Mesothelial cell of epicardium (in vitro differentiated cells): Measurements from ENCODE around the gene MAGEA1. TPM values are rescaled to one million over a fixed set of nuclear protein-coding genes. Genes with fewer than 3 reads are reported as not detected.
"Not testable (repeated sequence)": the region's sequence is repeated elsewhere in the genome, so short reads cannot be mapped to it uniquely, and the experiment has no call there.

Experiments used
- DNase-seq, 2 experiments: peaks; one replicate each; pipeline ENCODE4 v3.0.0; 2021; ENCODE audit warnings: low spot score in 2 of 2; ENCODE audit not compliant: unreplicated experiment in 2 of 2
- H3K27ac Mint-ChIP-seq: 2 replicates; pipeline ENCODE4 v1.8.0; 2021; ENCODE audit warnings: mixed read lengths
- H3K27me3 Mint-ChIP-seq: 2 replicates; pipeline ENCODE4 v1.8.0; 2021; ENCODE audit warnings: low read depth, mixed read lengths
- H3K36me3 Mint-ChIP-seq: 2 replicates; pipeline ENCODE4 v1.8.0; 2021; ENCODE audit warnings: mixed read lengths
- H3K4me1 Mint-ChIP-seq: 2 replicates; pipeline ENCODE4 v1.8.0; 2021; ENCODE audit warnings: mixed read lengths
- H3K4me3 Mint-ChIP-seq: 2 replicates; pipeline ENCODE4 v1.8.0; 2021; ENCODE audit warnings: mild to moderate bottlenecking, moderate library complexity, mixed read lengths
- H3K9me3 Mint-ChIP-seq: 2 replicates; pipeline ENCODE4 v1.8.0; 2021; ENCODE audit warnings: mixed read lengths
- CTCF ChIP-seq: fragments of 200-600 bp; sonication (generic); IDR thresholded peaks from one replicate; pipeline ENCODE4 v1.5.0; 2021; ENCODE audit warnings: antibody characterized with exemption; ENCODE audit not compliant: unreplicated experiment
- total RNA-seq: library from RNA; stranded (reverse); gene quantifications from 3 replicates; pipeline ENCODE4 v1.2.1, GENCODE V29; 2021

The MAGEA1 gene
- not detected in 3 replicates for total RNA-seq

DNA sequence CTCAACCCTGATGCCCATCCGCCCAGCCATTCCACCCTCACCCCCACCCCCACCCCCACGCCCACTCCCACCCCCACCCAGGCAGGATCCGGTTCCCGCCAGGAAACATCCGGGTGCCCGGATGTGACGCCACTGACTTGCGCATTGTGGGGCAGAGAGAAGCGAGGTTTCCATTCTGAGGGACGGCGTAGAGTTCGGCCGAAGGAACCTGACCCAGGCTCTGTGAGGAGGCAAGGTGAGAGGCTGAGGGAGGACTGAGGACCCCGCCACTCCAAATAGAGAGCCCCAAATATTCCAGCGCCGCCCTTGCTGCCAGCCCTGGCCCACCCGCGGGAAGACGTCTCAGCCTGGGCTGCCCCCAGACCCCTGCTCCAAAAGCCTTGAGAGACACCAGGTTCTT is at the start of gene MAGEA1:
Gene MAGEA1, plus strand, starts transcription at position 154 of the 400 bp plus-strand sequence. CDS start 3,106 bp downstream, outside the sequence.
- Mint-ChIP-seq H3K36me3 (no peaks in the 10 kb centered on the region), H3K9me3 (peaks cover 7% of the 10 kb centered on the region)

GRCh38 chrX:153132924-153133323 is 46.2 kb upstream of the MAGEA1 start:
- not testable (repeated sequence) for H3K27ac Mint-ChIP-seq, H3K4me3 Mint-ChIP-seq, H3K9me3 Mint-ChIP-seq, H3K4me1 Mint-ChIP-seq, H3K27me3 Mint-ChIP-seq, H3K36me3 Mint-ChIP-seq, DNase-seq

More for the DNA sequence above, at the start of gene MAGEA1:
- H3K4me3 Mint-ChIP-seq: no peak within 1 kb of the TSS
- H3K27me3 Mint-ChIP-seq: peaks cover 18% of the 10 kb centered on the region
- H3K27ac Mint-ChIP-seq: no peak within 1 kb of the TSS
- DNase-seq: no peak
- H3K4me1 Mint-ChIP-seq: no peaks in the 10 kb centered on the region
- TF ChIP-seq CTCF: no peak

- not testable (repeated sequence) for H3K27me3 Mint-ChIP-seq
These were observed 40.0 kb upstream of the MAGEA1 start for GRCh38 chrX:153139074-153139473.

DNA sequence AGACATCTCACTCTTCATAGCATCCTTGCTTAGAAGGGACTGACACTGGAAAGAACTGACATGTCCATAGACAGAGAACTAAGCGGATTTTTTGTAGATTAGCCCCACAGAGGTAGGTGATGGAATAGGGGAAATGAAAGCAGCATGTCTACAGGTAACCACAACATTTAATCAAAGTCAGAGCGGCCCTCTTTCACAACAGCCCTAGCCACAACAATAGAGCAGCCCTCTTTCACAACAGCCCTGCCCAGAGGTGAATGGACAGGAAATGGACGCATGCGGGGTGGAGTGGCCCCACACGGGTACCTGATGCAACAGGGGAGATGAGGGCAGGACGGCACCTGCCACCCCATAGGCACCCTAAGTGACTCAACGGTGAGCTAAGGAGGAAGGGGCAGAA is 32.8 kb upstream of the MAGEA1 start:
- not testable (repeated sequence) for H3K9me3 Mint-ChIP-seq, H3K27me3 Mint-ChIP-seq, H3K36me3 Mint-ChIP-seq, H3K27ac Mint-ChIP-seq, H3K4me1 Mint-ChIP-seq, H3K4me3 Mint-ChIP-seq, DNase-seq

More at GRCh38 chrX:153139074-153139473, 40.0 kb upstream of the MAGEA1 start:
- H3K4me3 Mint-ChIP-seq, H3K27ac Mint-ChIP-seq, H3K4me1 Mint-ChIP-seq, H3K9me3 Mint-ChIP-seq, H3K36me3 Mint-ChIP-seq, DNase-seq: not testable (repeated sequence)

DNA sequence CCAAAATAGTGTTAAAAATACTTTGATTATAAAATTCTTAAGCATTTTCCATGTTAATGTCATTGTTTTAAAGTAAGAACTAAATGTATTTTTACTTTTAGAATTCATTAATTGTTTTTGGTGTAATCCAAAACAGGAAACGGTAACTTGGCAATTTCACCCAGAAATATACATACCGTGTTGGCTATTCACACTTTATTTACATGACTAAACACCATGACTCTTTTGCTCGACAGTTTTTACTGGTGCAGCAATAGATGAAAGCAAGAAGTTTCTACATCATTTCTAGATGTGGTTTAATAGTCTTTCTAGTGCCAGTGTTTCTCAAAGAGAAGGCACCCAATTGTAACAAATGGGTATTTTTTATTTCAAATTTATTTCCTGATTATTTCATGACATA is 25.6 kb upstream of the MAGEA1 start:
- peaks cover 8% of the 10 kb centered on the region for H3K9me3 Mint-ChIP-seq
- no peaks in the 10 kb centered on the region for H3K36me3 Mint-ChIP-seq
- no peak for DNase-seq
- H3K27me3 Mint-ChIP-seq: peaks cover 9% of the 10 kb centered on the region
- no peak overlapping the region for H3K27ac Mint-ChIP-seq
- no peaks in the 10 kb centered on the region for H3K4me1 Mint-ChIP-seq
- no peak overlapping the region for H3K4me3 Mint-ChIP-seq
- TF ChIP-seq CTCF: no peak

- peaks cover 19% of the 10 kb centered on the region for H3K9me3 Mint-ChIP-seq
- no peak for DNase-seq
- H3K4me3 Mint-ChIP-seq: no peak overlapping the region
- H3K27ac Mint-ChIP-seq: no peak overlapping the region
- peaks cover 9% of the 10 kb centered on the region for H3K27me3 Mint-ChIP-seq
- no peaks in the 10 kb centered on the region for H3K36me3 Mint-ChIP-seq
- TF ChIP-seq CTCF: no peak
- H3K4me1 Mint-ChIP-seq: no peaks in the 10 kb centered on the region
These were observed 21.6 kb upstream of the MAGEA1 start for GRCh38 chrX:153157450-153157849.

- no peak overlapping the region for H3K27ac Mint-ChIP-seq
- DNase-seq: no peak
- peaks cover 9% of the 10 kb centered on the region for H3K27me3 Mint-ChIP-seq
- no peaks in the 10 kb centered on the region for H3K4me1 Mint-ChIP-seq
- no peak for TF ChIP-seq CTCF
- H3K9me3 Mint-ChIP-seq: peaks cover 19% of the 10 kb centered on the region
- no peaks in the 10 kb centered on the region for H3K36me3 Mint-ChIP-seq
- H3K4me3 Mint-ChIP-seq: no peak overlapping the region
These were observed 20.8 kb upstream of the MAGEA1 start for GRCh38 chrX:153158319-153158718.
